ENCODE measurements around the gene CRELD2. TPM values are rescaled to one million over a fixed set of nuclear protein-coding genes. Genes with fewer than 3 reads are reported as not detected.

Gene CRELD2
- total and polyA plus RNA-seq, 2 of the 8 experiments (the other 6 are each of a cell fraction or from before 2014, with no cell fraction given): 24.5 to 36.6 TPM

GRCh38 chr22:49889071-49889470, 29.4 kb upstream of the CRELD2 start:
- CTCF ChIA-PET (ENCODE audit: partially characterized antibody): interaction anchor here (1.7 kb wide), 1 partner anchor 18 kb away, joined by 4 read pairs; no protein-coding TSS in a partner anchor
- no peaks in the 10 kb centered on the region for H3K27me3 ChIP-seq (replicated peaks in 1 of 4; ENCODE audit: control insufficient read depth in 3 of 4, extremely low read depth in 1 of 4, insufficient read depth in 3 of 4, low read length in 3 of 4)
- H3K27ac ChIP-seq (ENCODE audit: low read depth, low read length): no peak overlapping the region

More at GRCh38 chr22:49889071-49889470, 29.4 kb upstream of the CRELD2 start:
- no peak for DNase-seq (ENCODE audit: low read depth in 1 of 2, low spot score in 2 of 2)
- H3K56ac ChIP-seq (replicated peaks; ENCODE audit: insufficient read length, low read depth, low read length): no peak overlapping the region
- H2AK5ac ChIP-seq (ENCODE audit: low read depth, low read length): no peak overlapping the region
- H3K4me1 ChIP-seq (replicated peaks in 1 of 4; ENCODE audit: control insufficient read depth in 3 of 4, insufficient read depth in 4 of 4, low read length in 3 of 4): no peaks in the 10 kb centered on the region
- H2BK120ac ChIP-seq (replicated peaks; ENCODE audit: low read depth, low read length): no peak overlapping the region
- H4K5ac ChIP-seq (ENCODE audit: insufficient read length, low read depth, low read length): no peak overlapping the region
- H2BK20ac ChIP-seq (ENCODE audit: low read length): no peak overlapping the region
- peaks cover 0 to 1% of the 10 kb centered on the region in 2 experiments; a peak in 1 of 4 replicates for H3K79me2 ChIP-seq (ENCODE audit: control insufficient read depth in 1 of 2, insufficient read depth in 2 of 2, low read length in 2 of 2)
- H3K36me3 ChIP-seq (ENCODE audit: control insufficient read depth in 2 of 4, insufficient read depth in 4 of 4, low read length in 3 of 4): peaks cover 3 to 38% (median 19%) of the 10 kb centered on the region in 4 experiments; a peak in 7 of 8 replicates
- peaks cover 3 to 4% of the 10 kb centered on the region in 2 experiments; a peak in 2 of 4 replicates for H3K9me3 ChIP-seq (ENCODE audit: insufficient read depth in 2 of 2, low read depth in 1 of 2, low read length in 1 of 2)
- H4K20me1 ChIP-seq (replicated peaks in 1 of 2; ENCODE audit: control insufficient read depth in 1 of 2, insufficient read depth in 2 of 2, low read length in 2 of 2): peaks cover 0 to 7% of the 10 kb centered on the region in 2 experiments
- H3K4me2 ChIP-seq (ENCODE audit: insufficient read depth in 1 of 2, low read depth in 2 of 2, low read length in 2 of 2): no peak overlapping the region
- H3K23ac ChIP-seq (ENCODE audit: insufficient read length): no peak overlapping the region
- no peak for FAIRE-seq
- H3K4me3 ChIP-seq (ENCODE audit: extremely low read depth in 1 of 4, insufficient read depth in 2 of 4, low read depth in 3 of 4, low read length in 4 of 4): no peak overlapping the region
- H3K23me2 ChIP-seq (ENCODE audit: low read depth, low read length): no peaks in the 10 kb centered on the region
- no peak overlapping the region for H2AFZ ChIP-seq (ENCODE audit: low read length)
- no peak overlapping the region for H2BK5ac ChIP-seq (ENCODE audit: low read depth, low read length)
- H4K91ac ChIP-seq (replicated peaks; ENCODE audit: insufficient read length, low read length): no peak overlapping the region
- H3K79me1 ChIP-seq (ENCODE audit: low read depth, low read length): peaks cover 12% of the 10 kb centered on the region
- no peak overlapping the region for H3K9ac ChIP-seq (replicated peaks in 1 of 4; ENCODE audit: extremely low read depth in 1 of 4, low read depth in 3 of 4, low read length in 3 of 4)
- H2BK15ac ChIP-seq (ENCODE audit: low read length): no peak overlapping the region
- POLR2A ChIA-PET (ENCODE audit: partially characterized antibody): interaction anchor here (0.6 kb wide), 1 partner anchor 57 kb away, joined by 5 read pairs; no protein-coding TSS in a partner anchor
- no peak overlapping the region for H2BK12ac ChIP-seq (ENCODE audit: low read depth, low read length)
- no peak for TF ChIP-seq GTF2F1 (IDR thresholded peaks at IDR 0.05; ENCODE audit: borderline replicate concordance, low read depth, low read length)
- TF ChIP-seq E2F6 (IDR thresholded peaks at IDR 0.05): no peak
- TF ChIP-seq ASH2L (IDR thresholded peaks at IDR 0.05; ENCODE audit: low read length): no peak
- no peak for TF ChIP-seq SIRT6 (IDR thresholded peaks at IDR 0.05; ENCODE audit: low read length)
- TF ChIP-seq TAF1 (IDR thresholded peaks at IDR 0.05; ENCODE audit: low read depth, low read length): no peak
- TF ChIP-seq BACH1 (IDR thresholded peaks at IDR 0.05; ENCODE audit: low read length): no peak
- TF ChIP-seq SIX5 (IDR thresholded peaks at IDR 0.05; ENCODE audit: low read depth, low read length): no peak
- TF ChIP-seq NANOG (IDR thresholded peaks at IDR 0.05; ENCODE audit: insufficient read depth, low read depth, low read length, poor library complexity, severe bottlenecking): no peak
- TF ChIP-seq GABPA (IDR thresholded peaks at IDR 0.05; ENCODE audit: borderline replicate concordance, insufficient read depth, low read length): no peak
- TF ChIP-seq EP300 (IDR thresholded peaks at IDR 0.05; ENCODE audit: borderline replicate concordance in 1 of 2, low read depth in 2 of 2, low read length in 2 of 2): no peak
- no peak for TF ChIP-seq TCF12 (IDR thresholded peaks at IDR 0.05; ENCODE audit: low read depth, low read length)
- TF ChIP-seq SUZ12 (IDR thresholded peaks at IDR 0.05; ENCODE audit: low read length): no peak
- H3K14ac ChIP-seq (ENCODE audit: insufficient read length): no peak overlapping the region
- no peak overlapping the region for H3K18ac ChIP-seq (ENCODE audit: extremely low read depth, low read length)
- 91% methylated on average over 5 of the region's 5 CpGs; no CpG with 5 or more reads in 1 of the 2 experiments for WGBS, 2 experiments (ENCODE audit: extremely low coverage in 1 of 2, insufficient coverage in 1 of 2, insufficient read length in 1 of 2, insufficient replicate concordance in 2 of 2, low coverage in 1 of 2, low lambda C conversion rate in 2 of 2, missing lambda C conversion rate in 1 of 2)
- no peak overlapping the region for H4K8ac ChIP-seq (ENCODE audit: extremely low read depth, insufficient read depth, low read length)
- H3K4ac ChIP-seq (replicated peaks; ENCODE audit: insufficient read length, low read depth, low read length): no peak overlapping the region
